ENCODE results near the gene RSL24D1. TPM values are rescaled to one million over a fixed set of nuclear protein-coding genes. Genes with fewer than 3 reads are reported as not detected.

RSL24D1 gene
- total and polyA plus RNA-seq, 9 of the 15 experiments (the other 6 are each of a cell fraction or from before 2014, with no cell fraction given) = 133 to 324 (median 223) TPM

GRCh38 chr15:55170361-55170760 lies 26.4 kb downstream of the RSL24D1 start (continued):
- no peak for TF ChIP-seq RFX5 (IDR thresholded peaks at IDR 0.05; ENCODE audit: low read depth, low read length)
- no peak for TF ChIP-seq MIER1 (IDR thresholded peaks at IDR 0.05; ENCODE audit: low read depth)

- H3K79me2 ChIP-seq (ENCODE audit: control insufficient read depth, insufficient read depth, low read length) = no peaks in the 10 kb centered on the region
- POLR2A ChIA-PET = interaction anchor here (0.6 to 1.9 kb wide), 4 partner anchors 7 to 238 kb away, joined by 3 to 7 read pairs (median 6); partner anchors contain the start of gene RSL24D1
- H3K4me2 ChIP-seq (ENCODE audit: insufficient read depth, low read length) = no peak overlapping the region
- no peak overlapping the region for H3K4me3 ChIP-seq
- CTCF ChIA-PET (ENCODE audit: low intra/inter-chr PET ratio) = no interaction called here
- H3K27ac ChIP-seq (ENCODE audit: extremely low read depth, low read depth, low read length) = no peak overlapping the region
- FAIRE-seq (peak; percentile 95), DNase-seq (ENCODE audit: extremely low read depth in 1 of 4, low spot score in 3 of 4) (peak; percentile 65 to 77 (median 70)), ATAC-seq (peak; percentile 94)
- no TSS peak for BruUV-seq (replicated peaks)
- H3K9ac ChIP-seq (ENCODE audit: insufficient read depth in 1 of 2, low read depth in 2 of 2, low read length in 2 of 2) = no peak overlapping the region
- H3K27me3 ChIP-seq (ENCODE audit: control insufficient read depth in 2 of 2, insufficient read depth in 2 of 2, low read length in 2 of 2) = no peaks in the 10 kb centered on the region; a peak in 1 of 5 replicates
- WGBS (ENCODE audit: insufficient coverage, low coverage, missing lambda C conversion rate) = 28% methylated on average over 11 of the region's 11 CpGs
- H3K4me1 ChIP-seq (replicated peaks in 1 of 2; ENCODE audit: control insufficient read depth in 2 of 2, insufficient read depth in 2 of 2, low read length in 2 of 2) = no peaks in the 10 kb centered on the region
- no peak overlapping the region for H2AFZ ChIP-seq (ENCODE audit: low read depth, low read length)
- in situ Hi-C loops (cut with MboI) (no loop called here), intact Hi-C loops (cut with micrococcal nuclease) (loop anchor here (5.0 to 10.0 kb wide), 2 partner anchors 61 to 134 kb away; no protein-coding TSS in a partner anchor)
- no peaks in the 10 kb centered on the region for H3K36me3 ChIP-seq (ENCODE audit: control insufficient read depth, insufficient read depth, low read length)
- H3K9me1 ChIP-seq (ENCODE audit: control insufficient read depth, insufficient read depth, low read length) = no peaks in the 10 kb centered on the region
- no peaks in the 10 kb centered on the region for H4K20me1 ChIP-seq (replicated peaks; ENCODE audit: control insufficient read depth, insufficient read depth, low read length)
- H3K9me3 ChIP-seq (replicated peaks; ENCODE audit: control insufficient read depth, insufficient read depth, low read depth, low read length) = no peaks in the 10 kb centered on the region
- TF ChIP-seq DNMT1 (IDR thresholded peaks at IDR 0.05) (no peak), PRPF4 (IDR thresholded peaks at IDR 0.05; ENCODE audit: insufficient read depth, low read depth, low read length, poor library complexity, severe bottlenecking) (no peak), PBX2 (CRISPR knock-in tag; IDR thresholded peaks at IDR 0.05; ENCODE audit: low read depth) (no peak), PBX2 (tag; conservative IDR thresholded peaks at IDR 0.05; ENCODE audit: low read depth) (0 out of 2 replicates have a peak, but pooled peaks have one; percentile 17), SMC3 (conservative IDR thresholded peaks at IDR 0.05; ENCODE audit: insufficient read depth, low read depth, low read length) (peak; percentile 63; the same call in 1 of the 2 replicates), REST (IDR thresholded peaks at IDR 0.05; ENCODE audit: borderline replicate concordance) (peak; percentile 54; the same call in 1 of the 2 replicates), REST (CRISPR knock-in tag; IDR thresholded peaks at IDR 0.05; ENCODE audit: low read depth) (no peak)
Measured at GRCh38 chr15:55168350-55168974, 28.3 kb downstream of the RSL24D1 start.

Data from K562 (cell line).